Amniotic epithelial cell (primary cell): Measurements from ENCODE around the gene IL10RA.

ENCODE experiments used
- DNase-seq: peaks from one replicate; pipeline ENCODE4 v3.0.0-alpha.2; 2010; ENCODE audit warnings: low read depth

The IL10RA gene

DNA sequence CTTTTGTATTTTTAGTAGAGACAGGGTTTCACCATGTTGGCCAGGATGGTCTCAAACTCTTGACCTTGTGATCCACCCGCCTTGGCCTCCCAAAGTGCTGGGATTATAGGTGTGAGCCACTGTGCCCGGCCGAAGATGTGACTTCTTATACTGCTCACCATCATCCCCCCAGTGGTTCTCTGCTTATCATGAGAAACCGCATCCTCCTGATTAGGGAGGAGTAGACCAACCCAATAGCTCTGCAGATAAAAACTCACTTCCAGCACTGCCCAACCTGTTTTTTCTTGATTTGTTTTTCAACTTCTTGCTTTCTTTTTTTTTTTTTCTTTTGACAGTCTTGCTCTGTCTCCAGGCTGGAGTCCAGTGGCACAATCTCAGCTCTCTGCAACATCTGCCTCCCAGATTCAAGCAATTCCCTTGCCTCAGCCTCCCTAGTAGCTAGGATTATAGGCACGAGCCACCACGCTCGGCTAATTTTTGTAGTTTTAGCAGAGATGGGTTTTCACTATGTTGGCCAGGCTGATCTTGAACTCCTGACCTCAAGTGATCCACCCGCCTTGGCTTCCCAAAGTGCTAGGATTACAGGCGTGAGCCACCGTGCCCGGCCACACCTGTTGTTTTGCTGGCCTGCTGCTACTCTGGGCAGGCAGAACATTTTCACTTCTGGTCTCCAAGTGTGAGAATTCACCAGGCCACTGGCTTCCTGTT is 21.5 kb downstream of the IL10RA start:
- DNase-seq: peak; percentile 12

DNA sequence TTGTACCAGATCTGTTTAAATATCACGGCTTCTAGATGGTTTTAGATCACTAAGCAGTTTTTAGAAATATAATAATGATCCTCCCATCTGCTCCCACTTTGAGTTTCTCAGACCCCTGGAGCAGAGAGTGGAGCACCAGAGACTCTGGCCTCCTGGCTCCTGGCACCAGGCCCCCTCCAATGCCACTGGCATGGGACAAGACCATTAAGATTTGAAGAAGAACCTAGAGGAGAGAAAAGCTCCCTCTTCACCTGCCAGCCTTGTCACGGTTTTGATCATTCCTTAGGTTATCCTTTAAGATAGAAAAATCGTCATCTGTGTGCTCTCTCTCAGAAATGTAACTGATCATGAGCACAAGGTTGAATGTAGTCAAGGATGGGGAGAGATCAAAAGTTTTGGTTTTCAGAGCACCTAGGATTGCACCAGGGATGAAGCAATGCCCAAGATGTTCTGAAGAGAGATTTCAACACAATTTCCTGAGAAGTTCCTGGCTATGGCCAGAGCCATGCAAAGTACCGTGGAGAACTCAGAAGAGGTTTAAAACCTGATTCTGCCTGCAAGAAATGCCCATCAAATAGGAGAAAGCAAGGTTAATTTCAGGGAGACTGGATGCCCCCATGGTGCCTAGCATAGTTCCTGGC is 22.2 kb downstream of the IL10RA start:
- DNase-seq: no peak

GRCh38 chr11:118009864-118010737 is 23.9 kb downstream of the IL10RA start:
- no peak for DNase-seq

GRCh38 chr11:118010738-118011461 is 24.7 kb downstream of the IL10RA start:
- no peak for DNase-seq

DNA sequence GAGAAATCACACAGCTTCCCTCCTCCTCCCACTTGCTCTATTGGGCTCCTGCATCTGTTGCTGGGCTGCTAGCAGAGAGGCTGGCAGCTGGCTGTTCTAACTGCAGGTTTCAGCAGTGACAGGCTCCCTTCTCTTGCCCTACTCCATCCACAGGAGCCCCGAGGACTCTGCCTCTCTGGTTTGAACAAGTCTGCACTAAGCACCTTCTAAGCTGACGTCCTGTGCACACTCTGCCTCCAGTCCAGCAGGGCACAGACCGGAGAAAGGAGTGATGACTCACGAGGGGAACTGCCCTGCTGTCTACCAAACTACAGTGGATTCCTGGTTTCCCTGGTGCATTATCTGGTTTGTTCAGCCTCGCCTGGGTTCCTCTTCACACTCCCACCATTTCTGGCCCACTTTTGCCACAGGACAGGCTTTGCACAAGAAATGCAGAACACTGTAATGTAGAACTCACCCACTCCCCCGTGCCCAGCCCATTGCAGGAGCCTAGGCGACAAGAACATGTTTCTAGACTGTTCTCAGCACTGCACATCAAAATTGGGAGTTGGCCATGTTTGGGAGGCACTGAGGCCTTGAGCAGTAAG is 26.0 kb downstream of the IL10RA start:
- DNase-seq: peak; percentile 9

- DNase-seq: no peak
These were observed 27.8 kb downstream of the IL10RA start for GRCh38 chr11:118014022-118014421.

DNA sequence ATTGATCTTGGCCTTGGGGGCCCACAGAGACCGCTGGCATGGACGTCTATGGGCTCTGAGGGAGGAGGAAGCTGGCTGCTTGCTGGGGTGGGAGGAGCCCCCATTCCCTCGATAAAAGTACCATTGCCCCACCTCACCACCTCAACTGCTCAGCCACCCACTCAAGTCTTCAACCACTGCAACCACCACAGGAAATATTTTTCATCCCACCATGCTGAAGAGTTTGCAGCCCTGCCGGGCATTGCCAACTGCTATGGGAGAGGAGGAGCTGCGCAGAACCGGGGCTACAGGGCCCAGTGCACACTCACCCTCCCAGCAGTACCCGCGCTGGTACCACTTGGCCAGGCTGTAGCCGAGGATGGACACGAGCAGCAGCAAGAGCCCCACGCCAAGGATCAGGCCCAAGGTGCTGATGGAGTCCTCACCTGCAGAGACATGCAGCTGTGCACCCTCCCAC is 29.2 kb downstream of the IL10RA start:
- DNase-seq: no peak

GRCh38 chr11:118016104-118016503 is 29.9 kb downstream of the IL10RA start:
- DNase-seq: no peak

GRCh38 chr11:118017111-118017510 is 30.9 kb downstream of the IL10RA start:
- DNase-seq: no peak

GRCh38 chr11:118017631-118018315 is 31.6 kb downstream of the IL10RA start:
- no peak for DNase-seq

GRCh38 chr11:118018401-118018800 is 32.2 kb downstream of the IL10RA start:
- no peak for DNase-seq

- DNase-seq: no peak
These were observed 35.0 kb downstream of the IL10RA start for GRCh38 chr11:118021146-118021545.

- no peak for DNase-seq
These were observed 41.5 kb downstream of the IL10RA start for GRCh38 chr11:118027694-118028093.

DNA sequence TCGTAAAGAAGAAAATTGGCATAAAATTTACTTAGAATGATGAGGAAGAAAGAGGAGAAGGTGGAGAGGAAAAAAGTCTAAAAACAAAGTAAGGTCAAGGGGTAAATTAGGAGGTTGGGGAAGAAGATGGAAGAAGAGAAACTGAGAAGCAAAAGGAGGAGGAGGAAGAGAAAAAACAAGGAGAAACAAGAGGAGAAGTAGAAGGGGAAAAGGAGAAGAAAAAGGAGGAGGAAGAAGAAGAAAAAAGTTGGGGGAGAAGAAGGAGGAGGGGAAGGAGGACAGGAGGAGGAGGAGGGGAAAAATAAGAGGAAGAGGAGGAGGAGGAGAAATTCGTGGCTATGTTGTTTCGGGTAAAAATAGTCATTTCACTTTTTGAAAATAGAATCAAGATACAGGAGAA is 42.4 kb downstream of the IL10RA start:
- no peak for DNase-seq

GRCh38 chr11:118033443-118033842 is 47.2 kb downstream of the IL10RA start:
- DNase-seq: no peak

DNA sequence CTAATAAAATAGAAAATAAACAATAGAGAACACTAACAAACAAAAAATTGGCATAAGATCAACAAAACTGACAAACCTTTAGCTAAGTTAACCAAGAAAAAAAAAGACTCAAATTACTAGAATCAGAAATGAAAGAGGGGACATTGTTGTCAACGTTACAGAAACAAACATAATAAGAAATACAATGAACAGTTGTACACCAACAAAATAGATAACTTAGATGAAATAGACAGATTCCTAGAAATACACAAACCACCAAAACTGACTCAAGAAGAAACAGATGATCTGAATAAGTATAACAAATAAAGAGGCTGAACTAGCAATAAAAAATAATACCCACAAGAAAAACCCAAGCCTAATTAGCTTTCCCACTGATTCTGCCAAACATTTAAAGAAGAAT is 55.9 kb downstream of the IL10RA start:
- DNase-seq: no peak

DNA sequence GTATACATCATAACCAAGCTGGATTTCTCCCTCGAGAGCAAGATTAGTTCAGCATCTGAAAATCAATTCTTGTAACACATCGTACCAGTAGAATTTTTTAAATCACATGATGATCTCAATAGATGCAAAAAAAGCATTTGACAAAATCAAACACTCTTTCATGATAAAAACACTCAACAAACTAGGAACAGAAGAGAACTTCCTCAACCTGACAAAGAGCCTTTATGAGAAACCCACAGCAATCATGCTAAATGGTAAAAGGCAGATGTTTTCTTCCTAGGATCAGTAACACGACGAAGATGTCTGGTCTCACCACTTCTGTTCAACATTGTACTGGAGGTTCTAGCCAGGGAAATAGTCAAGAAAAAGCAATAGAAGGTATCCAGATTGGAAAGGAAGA is 56.6 kb downstream of the IL10RA start:
- DNase-seq: no peak

GRCh38 chr11:118045191-118045590 is 59.0 kb downstream of the IL10RA start:
- DNase-seq: no peak

GRCh38 chr11:118046051-118046963 is 60.1 kb downstream of the IL10RA start:
- DNase-seq: no peak
